NCI-H526 treated with DMSO at 0.1 percent for 48 hours (cell line): ENCODE measurements around the gene DNAH1.
"Not testable (repeated sequence)": the region's sequence is repeated elsewhere in the genome, so short reads cannot be mapped to it uniquely, and the experiment has no call there.

Experiments
- DNase-seq: peaks from one replicate; lab custom pipeline; 2025; lab: John Stamatoyannopoulos, UW

DNAH1 gene

GRCh38 chr3:52315977-52316764, at the start of gene DNAH1:
Gene DNAH1 (plus strand): TSS chr3:52316319. CDS start chr3:52322443, 6,124 bp downstream.
- no peak for DNase-seq

- no peak for DNase-seq
Observed at GRCh38 chr3:52268036-52268435, 48.1 kb upstream of the DNAH1 start.

DNA sequence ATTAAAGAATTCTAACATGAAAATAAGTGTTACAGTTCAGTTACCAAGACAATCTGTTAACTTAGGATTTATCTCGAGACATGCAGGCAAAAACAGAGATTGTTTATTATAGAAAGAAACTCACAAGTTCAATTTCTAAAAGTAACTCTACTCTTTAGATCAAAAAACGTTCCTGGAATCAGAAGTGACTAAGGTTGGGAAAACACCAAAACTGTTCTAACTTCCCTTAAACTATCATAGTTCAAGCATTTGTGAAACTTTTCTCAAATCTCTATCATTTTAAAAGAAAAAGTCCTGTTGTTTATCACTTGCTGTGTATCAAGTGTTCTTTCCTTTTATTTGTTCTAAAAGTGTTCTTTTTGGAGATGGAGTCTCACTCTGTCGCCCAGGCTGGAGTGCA, 46.3 kb upstream of the DNAH1 start:
- no peak for DNase-seq

DNA sequence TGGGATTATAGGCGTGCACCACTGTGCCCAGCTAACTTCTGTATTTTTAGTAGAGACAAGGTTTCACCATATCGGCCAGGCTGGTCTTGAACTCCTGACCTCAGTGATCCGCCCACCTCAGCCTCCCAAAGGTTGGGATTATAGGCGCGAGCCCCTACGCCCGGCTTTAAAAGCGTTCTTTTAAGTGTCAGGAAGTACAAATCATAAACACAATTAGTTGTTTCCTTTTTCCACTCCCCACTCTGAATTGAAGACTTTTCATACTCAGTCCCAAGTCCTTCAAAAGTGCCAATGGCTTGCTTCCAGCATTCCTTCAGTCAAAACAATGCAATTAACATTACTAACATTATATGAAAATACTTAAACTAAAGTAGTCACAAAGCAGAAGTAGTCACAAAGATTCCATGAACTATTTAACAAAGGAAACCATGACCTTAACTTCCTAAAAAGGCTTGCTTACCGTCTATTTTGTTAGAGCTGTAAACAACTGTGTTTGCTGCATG, 45.8 kb upstream of the DNAH1 start:
- DNase-seq = no peak

DNA sequence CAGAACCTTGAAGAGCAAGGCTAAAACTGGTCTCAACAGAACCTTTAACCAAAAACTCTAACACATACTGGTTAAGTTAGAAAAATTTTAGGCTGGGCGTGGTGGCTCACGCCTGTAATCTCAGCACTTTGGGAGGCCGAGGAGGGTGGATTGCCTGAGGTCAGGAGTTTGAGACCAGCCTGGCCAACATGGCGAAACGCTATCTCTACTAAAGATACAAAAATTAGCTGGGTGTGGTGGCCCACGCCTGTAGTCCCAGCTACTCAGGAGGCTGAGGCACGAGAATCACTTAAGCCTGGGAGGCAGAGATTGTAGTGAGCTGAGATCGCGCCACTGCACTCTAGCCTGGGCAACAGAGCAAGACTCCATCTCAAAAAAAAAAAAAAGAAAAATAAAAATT, 43.9 kb upstream of the DNAH1 start:
- DNase-seq = not testable (repeated sequence)

DNA sequence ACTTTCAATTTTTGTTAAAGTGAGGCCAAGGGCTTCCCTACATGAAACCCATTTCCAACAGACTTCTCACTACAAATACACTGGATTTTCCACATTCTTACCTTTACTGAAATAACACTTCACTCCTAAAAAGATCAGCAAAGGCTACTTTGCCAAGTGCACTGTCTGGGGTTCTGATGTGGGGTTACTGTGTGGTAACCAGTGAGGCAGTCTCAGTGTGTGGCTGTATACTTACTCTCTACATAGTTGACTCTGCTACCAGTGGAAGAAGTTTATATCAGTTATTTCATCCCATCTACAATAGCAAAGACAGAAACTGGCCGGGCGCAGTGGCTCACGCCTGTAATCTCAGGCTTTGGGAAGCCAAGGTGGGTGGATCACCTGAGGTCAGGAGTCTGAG, 43.3 kb upstream of the DNAH1 start:
- no peak for DNase-seq

GRCh38 chr3:52274781-52275180, 41.3 kb upstream of the DNAH1 start:
- DNase-seq = not testable (repeated sequence)

DNA sequence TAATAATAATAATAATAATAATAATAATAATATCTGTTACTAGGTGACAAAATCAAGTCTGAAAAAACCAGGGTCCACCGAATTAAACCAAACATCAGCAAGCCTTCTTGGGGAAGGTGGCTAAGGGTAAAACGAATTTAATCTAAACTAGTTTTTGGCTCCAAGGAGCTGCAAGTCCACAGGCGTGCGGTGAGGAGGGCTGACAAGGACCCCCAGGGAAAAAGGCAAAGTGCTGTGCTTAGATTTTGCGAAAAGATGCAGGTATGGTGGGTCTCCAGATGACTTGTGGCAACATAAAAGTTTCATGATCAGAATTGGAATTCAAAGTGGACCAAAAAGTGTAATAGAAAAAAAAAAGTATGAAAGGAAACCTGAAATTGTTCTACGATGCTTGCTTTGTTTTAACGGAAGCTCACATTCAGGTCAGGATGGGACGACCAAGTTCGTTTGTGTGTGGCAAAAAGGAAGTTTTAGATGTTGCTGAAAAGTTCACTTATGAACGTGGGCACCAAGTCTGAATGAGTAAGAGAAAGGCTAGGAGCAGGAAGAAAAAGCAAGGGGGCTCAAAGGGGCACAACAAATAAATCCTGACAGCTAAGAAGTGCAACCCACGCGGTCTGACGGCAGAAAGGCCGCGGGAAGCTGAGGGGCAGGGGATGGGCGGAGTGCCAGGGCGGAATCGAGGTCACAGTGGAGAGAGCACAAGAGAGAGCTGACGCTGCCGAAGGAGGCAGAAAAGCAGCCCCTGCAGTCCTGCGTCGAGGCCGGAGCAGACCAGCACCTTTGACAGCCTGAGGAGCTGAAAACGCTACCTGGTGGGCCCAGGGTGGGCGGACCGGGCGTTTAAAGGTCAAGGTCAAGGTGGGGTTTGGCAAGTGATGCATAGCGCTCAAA, 38.8 kb upstream of the DNAH1 start:
- peak; percentile 29 for DNase-seq

DNA sequence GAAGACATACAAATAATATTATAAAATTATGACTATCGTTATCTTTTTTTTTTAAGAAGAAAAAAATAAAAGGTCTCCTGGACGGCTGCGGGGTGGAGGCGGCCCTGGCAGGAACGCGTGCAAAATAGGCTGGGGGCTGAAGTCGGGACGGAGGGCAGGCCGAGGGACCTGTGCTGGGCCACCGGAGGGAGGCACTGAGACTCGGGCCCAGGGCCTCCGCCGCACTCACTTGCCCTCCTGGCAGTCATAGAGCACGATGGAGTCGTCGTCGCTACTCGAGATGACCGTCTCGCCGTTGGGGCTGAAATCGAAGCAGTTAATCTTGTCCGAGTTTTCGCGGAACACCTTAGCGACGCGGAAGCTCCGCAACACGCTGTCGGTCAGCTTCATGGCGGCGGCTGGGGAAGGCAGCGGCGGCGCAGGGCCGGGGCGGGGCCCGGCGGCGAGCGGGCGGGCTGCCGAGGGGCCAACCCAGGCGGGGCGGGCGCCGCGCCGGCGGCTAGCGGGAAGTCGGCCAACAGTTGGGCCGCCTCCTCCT, 38.1 kb upstream of the DNAH1 start:
- peak; percentile 33 for DNase-seq

- DNase-seq = peak; percentile 72
Observed at GRCh38 chr3:52278510-52279069, 37.5 kb upstream of the DNAH1 start, which contains the start of gene WDR82. Gene WDR82 (minus strand): TSS chr3:52278649. CDS start chr3:52278361, 288 bp downstream.

- no peak for DNase-seq
Observed at GRCh38 chr3:52279596-52279995, 36.5 kb upstream of the DNAH1 start.

DNA sequence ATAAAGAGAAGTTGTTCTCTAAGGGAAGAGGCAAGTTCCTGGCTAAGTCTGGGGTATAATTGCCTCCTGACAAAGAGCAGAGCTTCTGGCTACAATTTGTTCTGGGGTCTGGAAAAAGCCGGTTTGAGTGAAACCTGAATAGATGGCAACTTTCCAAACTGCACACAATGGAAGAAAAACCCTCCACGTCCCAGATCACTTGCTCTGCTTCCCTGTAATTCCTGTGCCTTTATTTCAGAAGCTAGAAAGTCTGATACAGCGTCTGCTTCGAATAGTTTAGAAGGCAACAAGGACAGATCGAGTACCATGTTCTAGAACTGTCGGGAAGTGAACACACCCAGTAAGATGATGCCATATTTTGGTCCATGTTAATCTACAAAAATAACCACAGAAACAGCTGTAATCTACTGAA, 36.1 kb upstream of the DNAH1 start:
- DNase-seq = no peak

DNA sequence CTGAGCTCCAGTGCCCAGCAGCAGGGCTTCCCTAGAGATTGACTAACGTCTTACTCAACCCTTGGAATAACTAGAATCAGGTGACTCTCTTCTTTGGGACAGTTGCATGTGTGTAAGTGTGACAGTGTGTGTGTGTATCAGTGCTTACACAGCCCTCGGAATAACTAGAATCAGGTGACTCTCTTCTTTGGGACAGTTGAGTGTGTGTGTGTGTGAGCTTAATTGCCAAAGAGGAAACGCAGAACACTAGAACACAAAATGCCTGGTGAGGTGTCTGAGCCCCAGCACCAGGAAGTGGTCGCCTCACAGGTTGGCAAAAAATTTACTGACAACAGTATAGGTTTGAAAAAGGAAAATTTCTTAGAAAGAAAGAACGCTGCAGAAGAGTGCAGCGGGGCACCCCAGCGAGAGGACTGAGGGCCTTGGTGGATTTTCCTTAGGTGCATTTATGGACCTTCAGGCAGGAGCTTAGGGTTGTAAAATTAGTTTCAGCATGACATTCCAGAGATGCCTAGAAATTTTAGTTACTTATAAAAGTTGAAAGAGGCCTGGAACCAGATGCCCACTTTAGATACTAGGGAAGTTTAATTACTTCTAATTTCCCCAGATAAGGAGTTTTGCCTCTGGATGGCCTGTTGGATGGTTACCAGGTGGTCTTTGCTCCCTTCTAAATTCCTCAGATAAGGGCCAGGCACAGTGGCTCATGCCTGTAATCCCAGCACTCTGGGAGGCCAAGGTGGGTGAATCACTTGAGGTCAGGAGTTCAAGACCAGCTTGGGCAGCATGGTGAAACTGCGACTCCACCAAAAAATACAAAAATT, 33.9 kb upstream of the DNAH1 start:
- DNase-seq = no peak

DNA sequence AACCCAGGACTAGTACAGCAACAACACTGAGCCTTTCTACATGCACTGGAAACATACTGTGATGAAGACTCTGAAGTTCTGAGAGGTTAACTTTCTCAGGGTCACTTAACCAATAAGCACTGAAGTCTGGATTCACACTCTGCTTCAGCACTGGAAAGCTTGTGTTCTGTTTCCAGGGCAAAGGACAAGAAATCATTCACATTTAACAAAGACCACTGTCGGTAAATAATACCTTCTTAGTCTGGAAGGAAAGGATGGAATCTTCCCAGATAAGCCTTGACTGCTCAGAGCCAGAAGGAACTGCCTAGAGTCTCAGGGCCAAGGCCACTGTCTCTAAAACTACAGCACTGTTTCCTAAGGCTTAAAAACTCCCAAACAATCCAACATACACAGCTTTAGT, 32.8 kb upstream of the DNAH1 start:
- no peak for DNase-seq

GRCh38 chr3:52284051-52284450, 32.1 kb upstream of the DNAH1 start:
- DNase-seq = not testable (repeated sequence)

DNA sequence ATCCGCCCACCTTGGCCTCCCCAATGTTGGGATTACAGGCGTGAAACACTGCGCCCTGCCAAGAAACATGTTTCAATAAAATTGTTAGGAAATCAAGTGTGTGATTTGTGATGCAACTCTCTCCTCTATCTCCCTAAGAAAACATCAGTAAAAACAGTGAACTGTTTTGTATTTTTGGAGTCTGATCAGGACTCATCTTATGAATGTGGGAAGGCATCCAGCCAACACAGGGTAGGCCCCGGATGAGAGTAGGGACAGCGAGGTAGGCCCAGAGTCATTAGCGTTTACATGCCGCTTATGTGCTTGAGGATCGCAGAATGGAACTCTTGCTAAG, 29.4 kb upstream of the DNAH1 start:
- no peak for DNase-seq

GRCh38 chr3:52288674-52289073, 27.4 kb upstream of the DNAH1 start:
- no peak for DNase-seq

DNA sequence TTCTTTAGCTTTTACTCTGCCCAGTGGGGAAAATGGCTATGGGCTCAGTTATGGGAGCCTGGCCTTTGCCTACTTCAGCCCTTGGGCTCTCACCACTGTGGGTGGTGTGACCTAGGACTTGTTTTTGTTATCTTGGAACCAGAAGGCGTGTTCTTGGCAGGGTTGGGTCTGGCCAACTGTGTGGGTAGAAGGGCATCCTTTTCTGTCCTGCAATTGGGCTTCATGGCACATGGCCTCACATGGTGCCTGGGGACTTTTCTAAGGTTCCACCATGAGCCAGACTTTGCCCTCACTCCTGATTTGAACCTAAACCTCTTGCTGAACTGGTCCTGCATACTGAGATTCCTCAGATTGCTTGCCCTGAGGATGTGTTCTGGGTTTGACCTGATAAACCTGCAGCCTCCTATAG, 26.8 kb upstream of the DNAH1 start:
- DNase-seq = no peak

GRCh38 chr3:52289747-52290595, 26.1 kb upstream of the DNAH1 start:
- no peak for DNase-seq
